Coronary artery (tissue), 2 donors: ENCODE measurements around the gene PARD3.
"Not testable (repeated sequence)": the region's sequence is repeated elsewhere in the genome, so short reads cannot be mapped to it uniquely, and the experiment has no call there.

Source experiments
- DNase-seq: peaks from one replicate; pipeline ENCODE4 v3.0.0-alpha.2; 2017; ENCODE audit warnings: low spot score
- H3K27ac ChIP-seq, 2 donors: fragments of 200-600 bp; sonication (generic); one replicate each; pipeline ENCODE4 v1.5.1; 2016 to 2019
- H3K4me3 ChIP-seq: fragments of 200-600 bp; sonication (generic); 2 replicates; pipeline ENCODE4 v1.5.1; 2016; ENCODE audit warnings: mild to moderate bottlenecking, moderate library complexity
- CTCF ChIP-seq: fragments of 200-600 bp; sonication (generic); IDR thresholded peaks from one replicate; pipeline ENCODE4 v1.5.1; 2019; ENCODE audit warnings: antibody characterized with exemption

Gene PARD3

GRCh38 chr10:34272316-34272715 lies 542.8 kb downstream of the PARD3 start:
- DNase-seq = no peak
- H3K4me3 ChIP-seq = no peak overlapping the region
- TF ChIP-seq CTCF = no peak
- no peak overlapping the region for H3K27ac ChIP-seq

- H3K4me3 ChIP-seq, H3K27ac ChIP-seq, DNase-seq: not testable (repeated sequence)
Observed at GRCh38 chr10:34268410-34268809, 546.7 kb downstream of the PARD3 start.

GRCh38 chr10:34262985-34263384 lies 552.1 kb downstream of the PARD3 start:
- DNase-seq = no peak
- no peak overlapping the region for H3K4me3 ChIP-seq
- no peak for TF ChIP-seq CTCF
- no peak overlapping the region for H3K27ac ChIP-seq

- DNase-seq = no peak
- TF ChIP-seq CTCF = no peak
- no peak overlapping the region for H3K4me3 ChIP-seq
- no peak overlapping the region for H3K27ac ChIP-seq
Observed at GRCh38 chr10:34260904-34261303, 554.2 kb downstream of the PARD3 start.

- TF ChIP-seq CTCF = no peak
- no peak for DNase-seq
- no peak overlapping the region for H3K4me3 ChIP-seq
- no peak overlapping the region for H3K27ac ChIP-seq
Observed at GRCh38 chr10:34256216-34256615, 558.9 kb downstream of the PARD3 start.

- Histone ChIP-seq H3K27ac (no peak overlapping the region), H3K4me3 (no peak overlapping the region)
- no peak for DNase-seq
- no peak for TF ChIP-seq CTCF
Observed at GRCh38 chr10:34255035-34255434, 560.1 kb downstream of the PARD3 start.

- Histone ChIP-seq H3K4me3 (no peak overlapping the region), H3K27ac (no peak overlapping the region)
- no peak for TF ChIP-seq CTCF
- DNase-seq = no peak
Observed at GRCh38 chr10:34254596-34254995, 560.5 kb downstream of the PARD3 start.

- TF ChIP-seq CTCF = no peak
- no peak for DNase-seq
- H3K4me3 ChIP-seq = no peak overlapping the region
- H3K27ac ChIP-seq = no peak overlapping the region
Observed at GRCh38 chr10:34252111-34252510, 563.0 kb downstream of the PARD3 start.
